Psoas muscle (tissue), 8 donors: ENCODE data around the gene OGG1. TPM values are rescaled to one million over a fixed set of nuclear protein-coding genes. Genes with fewer than 3 reads are reported as not detected.

ENCODE experiments used
- ATAC-seq, 4 donors: fragments of 200-7000 bp; cut with Tn5 transposase; one replicate each; pipeline ENCODE4 v1.9.1; 2020; ENCODE audit warnings: moderate library complexity in 3 of 4, mild to moderate bottlenecking in 2 of 4
- DNase-seq, 2 donors: peaks; one replicate each; pipeline ENCODE4 v3.0.0-alpha.2; 2020
- H3K27ac ChIP-seq: fragments of 200-600 bp; one replicate; pipeline ENCODE4 v1.8.0; 2022
- H3K27me3 ChIP-seq, 3 donors: fragments of 200-600 bp in 1 of 3; one replicate each; pipeline versions ENCODE4 v1.6.1 to v1.8.0; 2013 to 2022; ENCODE audit warnings: low read length in 2 of 3, mild to moderate bottlenecking in 2 of 3, moderate library complexity in 1 of 3; ENCODE audit not compliant: insufficient read depth in 3 of 3
- H3K36me3 ChIP-seq, 2 donors: fragments of 200-600 bp in 1 of 2; one replicate each; pipeline versions ENCODE4 v1.6.1 to v1.8.0; 2013 to 2022; ENCODE audit warnings: low read depth in 1 of 2, mild to moderate bottlenecking in 1 of 2, moderate library complexity in 1 of 2; ENCODE audit not compliant: insufficient read depth in 1 of 2
- H3K4me1 ChIP-seq: fragments of 200-600 bp; one replicate; pipeline ENCODE4 v1.8.0; 2022
- H3K4me3 ChIP-seq: fragments of 200-600 bp; one replicate; pipeline ENCODE4 v1.8.0; 2022; ENCODE audit warnings: mild to moderate bottlenecking
- H3K9me3 ChIP-seq: fragments of 200-600 bp; one replicate; pipeline ENCODE4 v1.8.0; 2022
- CTCF ChIP-seq: fragments of 200-600 bp; IDR thresholded peaks from one replicate; pipeline ENCODE4 v1.8.0; 2022; ENCODE audit warnings: antibody characterized with exemption
- WGBS, 3 donors: extraction: QIAGEN DNeasy Blood & Tissue Kit; methylation state at CpG; one replicate each; pipeline versions ENCODE4 v1.1.6 to v1.1.7; 2013; 5-methylcytosine and 5-hydroxymethylcytosine counted together
- intact Hi-C, 2 donors: fragments of 100-400 bp; cut with DNase I; formaldehyde crosslinking; loops; one replicate each; pipeline versions ENCODE4 v1.11.0 to v1.14.2; 2022
- polyA plus RNA-seq, 3 donors: library from polyadenylated mRNA; stranded (reverse); fragments of 200-250 nt; gene quantifications; one replicate each; pipeline ENCODE4 v1.2.3, GENCODE V29; 2013
- total RNA-seq, 4 donors: library from RNA; stranded (reverse); fragmentation: NEBNext Ultra II Directional in 2 of 4; extraction: Animal tissue kit (Norgen Biotek cat#: 25700) in 2 of 4; gene quantifications; one replicate each; pipeline versions ENCODE4 v1.2.1 to v1.2.4, GENCODE V29; 2021 to 2023
- donor health status: healthy with polysubstance abuse.
- donor health status: DM: no; HTN: no; CAD: no; lungs with moderate emphysema.
- donor health status: Bipolar disorder and iron deficiency.
- donor health status: healthy.
- donor health status: DM: yes; HTN: yes; CAD: no.
- donor health status: DM: no; HTN: no; CAD: no.
- donor health status: DM: no; HTN: no; CAD: no.
- donor health status: DM: yes; HTN: yes; CAD: no.

Gene OGG1
- total and polyA plus RNA-seq, 7 donors: 6.3 to 19.7 (median 8.9) TPM

- Histone ChIP-seq H3K9me3 (no peaks in the 10 kb centered on the region), H3K36me3 (peaks cover 24 to 75% of the 10 kb centered on the region in 2 donors), H3K4me3 (no peak overlapping the region), H3K4me1 (peaks cover 21% of the 10 kb centered on the region), H3K27ac (no peak overlapping the region), H3K27me3 (no peaks in the 10 kb centered on the region)
- DNase-seq (no peak), ATAC-seq (no peak)
- intact Hi-C loops: no loop called here
- no peak for TF ChIP-seq CTCF
- WGBS, 3 donors: 87 to 94% (median 92%) methylated on average over 5 of the region's 5 CpGs
Measured at GRCh38 chr3:9804996-9805395, 55.2 kb downstream of the OGG1 start.

GRCh38 chr3:9806137-9806536 lies 56.4 kb downstream of the OGG1 start:
- intact Hi-C loops: no loop called here
- Histone ChIP-seq H3K36me3 (peaks cover 19 to 64% of the 10 kb centered on the region in 2 donors), H3K27me3 (no peaks in the 10 kb centered on the region), H3K9me3 (no peaks in the 10 kb centered on the region), H3K4me1 (peaks cover 29% of the 10 kb centered on the region), H3K27ac (no peak overlapping the region), H3K4me3 (no peak overlapping the region)
- ATAC-seq: no peak
- no peak for DNase-seq
- 85 to 88% (median 87%) methylated on average over 12 of the region's 12 CpGs for WGBS, 3 donors
- no peak for TF ChIP-seq CTCF

Other genes starting within 250 kb of the OGG1 start
- gene LHFPL4, start 196.1 kb upstream of the OGG1 start, total RNA-seq: not detected
- gene LHFPL4, start 196.1 kb upstream of the OGG1 start, polyA plus RNA-seq: under 1 TPM in 1 of 3 donors, not detected in 2; 0.01 TPM
- gene MTMR14, start 100.4 kb upstream of the OGG1 start, total RNA-seq: 10 to 100 TPM; 29.7 to 67.2 (median 37.4) TPM
- 10 to 100 TPM; 31.2 to 57.5 (median 38.7) TPM for gene MTMR14, start 100.4 kb upstream of the OGG1 start, polyA plus RNA-seq
- gene CPNE9, start 46.1 kb upstream of the OGG1 start, total RNA-seq: not detected
- under 1 TPM in 1 of 3 donors, not detected in 2; 0.05 TPM for gene CPNE9, start 46.1 kb upstream of the OGG1 start, polyA plus RNA-seq
- 10 to 100 TPM in 3 of 4 donors, 1 to 10 TPM in 1; 9.9 to 16.1 (median 12.5) TPM for gene BRPF1, start 18.2 kb upstream of the OGG1 start, total RNA-seq
- 1 to 10 TPM; 6.8 to 9.8 (median 9.0) TPM for gene BRPF1, start 18.2 kb upstream of the OGG1 start, polyA plus RNA-seq
- 1 to 10 TPM; 4.5 to 7.2 (median 5.5) TPM for gene CAMK1, start 20.0 kb downstream of the OGG1 start, total RNA-seq
- gene CAMK1, start 20.0 kb downstream of the OGG1 start, polyA plus RNA-seq: 1 to 10 TPM; 3.9 to 5.7 (median 5.5) TPM
- gene TADA3, start 42.5 kb downstream of the OGG1 start, total RNA-seq: 10 to 100 TPM; 42.6 to 45.2 (median 43.2) TPM
- 10 to 100 TPM; 42.2 to 75.7 (median 68.3) TPM for gene TADA3, start 42.5 kb downstream of the OGG1 start, polyA plus RNA-seq
- gene ARPC4, start 43.1 kb downstream of the OGG1 start, total RNA-seq: 100 to 1,000 TPM in 1 of 4 donors, 10 to 100 TPM in 3; 53.9 to 117 (median 84.9) TPM
- 100 to 1,000 TPM in 2 of 3 donors, 10 to 100 TPM in 1; 76.9 to 155 (median 142) TPM for gene ARPC4, start 43.1 kb downstream of the OGG1 start, polyA plus RNA-seq
- 10 to 100 TPM in 1 of 4 donors, 1 to 10 TPM in 3; 6.4 to 19.0 (median 7.7) TPM for gene TTLL3, start 60.3 kb downstream of the OGG1 start, total RNA-seq
- gene TTLL3, start 60.3 kb downstream of the OGG1 start, polyA plus RNA-seq: 1 to 10 TPM; 2.9 to 5.0 (median 4.3) TPM
- 10 to 100 TPM; 39.7 to 49.4 (median 45.8) TPM for gene RPUSD3, start 94.1 kb downstream of the OGG1 start, total RNA-seq
- gene RPUSD3, start 94.1 kb downstream of the OGG1 start, polyA plus RNA-seq: 10 to 100 TPM; 55.2 to 64.2 (median 59.9) TPM
- gene CIDEC, start 130.3 kb downstream of the OGG1 start, total RNA-seq: 1 to 10 TPM in 2 of 4 donors, under 1 TPM in 2; 0.75 to 3.3 (median 1.3) TPM
- 10 to 100 TPM in 1 of 3 donors, 1 to 10 TPM in 2; 3.5 to 15.0 (median 4.4) TPM for gene CIDEC, start 130.3 kb downstream of the OGG1 start, polyA plus RNA-seq
- 10 to 100 TPM; 18.6 to 44.4 (median 29.5) TPM for gene JAGN1, start 140.7 kb downstream of the OGG1 start, total RNA-seq
- 10 to 100 TPM; 45.2 to 98.2 (median 64.9) TPM for gene JAGN1, start 140.7 kb downstream of the OGG1 start, polyA plus RNA-seq
- gene IL17RE, start 152.9 kb downstream of the OGG1 start, total RNA-seq: under 1 TPM; 0.20 to 0.84 (median 0.59) TPM
- 1 to 10 TPM in 1 of 3 donors, under 1 TPM in 2; 0.07 to 1.1 (median 0.86) TPM for gene IL17RE, start 152.9 kb downstream of the OGG1 start, polyA plus RNA-seq
- gene IL17RC, start 167.1 kb downstream of the OGG1 start, total RNA-seq: 10 to 100 TPM; 10.4 to 27.0 (median 20.5) TPM
- gene IL17RC, start 167.1 kb downstream of the OGG1 start, polyA plus RNA-seq: 10 to 100 TPM; 10.8 to 21.9 (median 13.9) TPM
- gene CRELD1, start 183.9 kb downstream of the OGG1 start, total RNA-seq: 10 to 100 TPM; 28.5 to 47.5 (median 37.8) TPM
- 10 to 100 TPM; 24.2 to 35.0 (median 25.2) TPM for gene CRELD1, start 183.9 kb downstream of the OGG1 start, polyA plus RNA-seq
- gene PRRT3, start 202.5 kb downstream of the OGG1 start, total RNA-seq: 1 to 10 TPM; 1.3 to 1.9 (median 1.6) TPM
- gene PRRT3, start 202.5 kb downstream of the OGG1 start, polyA plus RNA-seq: 1 to 10 TPM in 1 of 3 donors, under 1 TPM in 2; 0.55 to 4.0 (median 0.65) TPM
- gene EMC3, start 236.9 kb downstream of the OGG1 start, total RNA-seq: 100 to 1,000 TPM; 145 to 266 (median 188) TPM
- 100 to 1,000 TPM; 171 to 256 (median 198) TPM for gene EMC3, start 236.9 kb downstream of the OGG1 start, polyA plus RNA-seq